SH-SY5Y (cell line): ENCODE measurements around the gene CD58.

ENCODE experiments used
- GATA2 ChIP-seq: IDR thresholded peaks from 2 replicates; pipeline ENCODE4 v1.6.1; 2011; ENCODE audit warnings: mild to moderate bottlenecking, low read depth, low read length
- GATA3 ChIP-seq: IDR thresholded peaks from 2 replicates; pipeline ENCODE4 v1.6.1; 2011; ENCODE audit warnings: low read depth, mild to moderate bottlenecking, low read length, moderate library complexity

The CD58 gene

DNA sequence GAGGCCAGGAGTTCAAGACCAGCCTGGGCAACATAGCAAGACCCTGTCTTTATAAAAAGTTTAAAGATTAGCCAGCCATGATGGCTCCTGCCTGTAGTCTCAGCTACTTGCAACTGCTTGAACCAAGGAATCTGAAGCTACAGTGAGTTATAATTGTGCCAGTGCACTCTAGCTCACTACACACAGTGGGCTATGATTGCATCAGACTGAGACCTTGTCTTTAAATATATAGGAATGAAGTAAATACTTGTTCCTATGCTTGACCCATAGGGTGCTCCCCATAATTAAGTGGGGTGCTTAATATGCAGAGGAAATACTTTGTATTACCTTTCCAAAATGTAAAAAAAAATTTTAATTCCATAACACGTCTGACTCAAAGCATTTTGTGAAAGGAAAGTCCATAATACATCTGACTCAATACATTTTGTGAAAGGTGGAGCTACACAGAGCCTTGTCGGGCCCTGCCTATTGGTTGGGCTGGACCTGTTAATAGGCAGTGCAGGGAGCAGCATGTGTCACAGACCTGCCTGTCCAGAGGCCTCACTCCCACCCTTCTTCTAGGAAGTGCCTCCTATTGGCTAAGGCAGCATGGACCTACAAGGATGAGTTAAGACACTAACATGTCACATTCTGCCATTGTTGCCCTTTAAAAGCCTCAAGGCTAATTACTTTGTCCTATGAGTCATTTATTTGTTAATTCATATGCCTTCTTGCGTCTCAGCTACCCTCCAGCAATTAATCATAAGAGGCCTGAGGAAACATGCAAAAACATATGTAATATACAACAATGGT lies 33.6 kb downstream of the CD58 start:
- TF ChIP-seq GATA2, result no peak
- no peak for TF ChIP-seq GATA3

DNA sequence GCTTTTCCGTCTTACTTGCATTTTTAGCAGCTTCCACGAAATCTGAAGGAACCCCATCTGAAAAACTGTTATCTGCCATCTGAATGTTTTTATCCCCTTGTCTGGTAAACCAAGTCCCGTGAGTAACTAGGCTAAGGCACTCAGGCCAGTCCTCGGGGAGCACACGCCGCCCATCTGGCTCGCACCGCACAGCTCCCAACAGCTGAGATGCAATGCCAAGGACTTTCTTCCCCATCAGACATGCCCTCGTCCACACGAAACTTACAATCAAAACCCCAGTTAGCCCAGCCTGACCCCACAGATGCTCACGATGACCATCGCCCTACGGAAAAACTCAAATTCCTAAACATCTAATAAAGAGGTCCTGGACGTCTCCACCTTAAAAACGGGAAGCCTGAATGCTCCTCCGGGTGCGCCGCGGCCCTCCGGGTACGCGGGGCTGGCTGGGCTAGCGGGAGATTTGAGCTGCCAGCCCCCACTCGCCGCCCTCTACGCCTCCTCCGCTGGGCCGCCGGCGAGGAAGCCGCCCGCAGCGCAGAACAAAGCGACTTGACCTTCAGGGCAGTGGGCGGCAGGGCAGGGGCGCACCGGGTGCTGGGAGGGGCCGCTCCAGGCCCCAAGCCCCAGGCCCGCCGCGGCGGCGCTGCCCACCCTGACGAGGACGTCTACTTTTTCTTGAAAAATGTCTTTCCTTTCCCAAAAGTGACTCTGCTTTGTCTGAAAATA lies 36.6 kb downstream of the CD58 start:
- TF ChIP-seq GATA2, result no peak
- no peak for TF ChIP-seq GATA3

DNA sequence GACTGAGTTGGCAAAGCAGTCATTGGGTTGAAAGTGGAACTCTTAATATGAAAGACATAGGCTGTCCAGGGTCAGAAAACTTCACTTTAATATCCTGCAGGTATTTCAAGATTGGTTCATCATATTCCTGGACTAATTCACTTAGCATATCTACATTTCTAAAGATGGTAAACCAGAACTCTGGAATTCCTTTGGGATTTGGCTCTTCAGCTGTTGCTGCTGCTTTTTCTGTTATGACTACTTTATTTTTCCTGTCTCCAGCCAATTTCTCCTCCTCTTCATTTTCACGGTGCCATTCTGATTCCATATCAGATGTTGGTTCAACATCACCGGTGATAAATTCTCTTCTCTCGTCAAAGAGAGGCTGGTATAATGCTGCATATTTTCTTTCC lies 37.4 kb downstream of the CD58 start:
- TF ChIP-seq GATA3, result no peak
- no peak for TF ChIP-seq GATA2

DNA sequence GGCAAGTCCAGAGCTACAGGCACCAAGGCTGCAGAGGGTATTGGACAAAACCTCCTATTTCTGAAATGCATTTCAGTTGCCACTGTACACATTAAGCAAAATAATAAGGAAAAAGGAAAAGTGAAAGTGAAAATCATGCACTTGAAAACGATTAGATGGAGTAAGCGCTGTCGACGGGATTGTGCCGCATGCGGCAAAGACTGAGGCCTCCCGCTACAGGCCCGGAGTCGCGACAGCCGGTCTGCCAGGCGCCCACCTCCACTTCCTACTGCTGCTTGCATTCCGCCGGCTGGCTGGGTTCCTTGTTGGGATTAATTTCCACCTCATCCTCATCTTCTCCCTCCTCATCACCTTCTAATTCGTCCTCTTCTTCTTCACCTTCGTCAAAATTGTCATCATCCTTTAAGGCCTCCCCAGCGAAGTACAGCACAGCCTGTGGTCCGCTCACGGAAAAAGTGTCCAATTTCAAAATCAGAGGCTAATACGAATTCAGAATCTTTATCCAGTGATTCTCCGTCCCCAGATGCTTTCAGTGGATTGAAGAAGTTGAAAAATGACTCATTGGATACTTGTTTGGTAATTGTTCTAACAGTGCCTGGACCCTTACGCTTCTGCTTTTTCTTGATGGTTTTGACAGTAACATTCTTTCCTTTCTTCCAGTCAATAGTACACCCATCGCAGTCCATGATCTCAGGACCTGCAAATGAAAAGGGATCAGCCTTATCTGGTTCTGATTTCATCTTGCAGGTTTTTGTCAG lies 38.0 kb downstream of the CD58 start:
- TF ChIP-seq GATA3 (no peak), GATA2 (no peak)

DNA sequence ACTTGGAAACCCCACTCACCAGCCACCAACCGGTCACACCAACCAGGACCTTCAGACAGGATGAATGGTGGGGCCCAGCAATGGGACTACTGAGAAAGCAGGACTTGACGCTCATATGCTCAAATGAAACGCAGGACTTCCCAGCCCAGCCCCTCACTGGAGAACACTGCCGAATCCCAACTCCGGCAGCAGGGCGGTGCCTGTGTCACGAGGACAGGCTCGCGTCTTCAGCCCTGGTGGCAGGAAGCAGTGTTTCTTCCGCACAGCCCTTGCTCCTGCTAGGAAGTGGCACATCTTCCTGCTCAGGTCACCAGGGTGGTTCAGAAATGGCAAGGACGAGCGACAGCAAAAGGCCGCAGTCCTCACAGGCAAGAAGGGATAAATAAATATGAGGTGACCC lies 38.9 kb downstream of the CD58 start:
- TF ChIP-seq GATA2, result no peak

DNA sequence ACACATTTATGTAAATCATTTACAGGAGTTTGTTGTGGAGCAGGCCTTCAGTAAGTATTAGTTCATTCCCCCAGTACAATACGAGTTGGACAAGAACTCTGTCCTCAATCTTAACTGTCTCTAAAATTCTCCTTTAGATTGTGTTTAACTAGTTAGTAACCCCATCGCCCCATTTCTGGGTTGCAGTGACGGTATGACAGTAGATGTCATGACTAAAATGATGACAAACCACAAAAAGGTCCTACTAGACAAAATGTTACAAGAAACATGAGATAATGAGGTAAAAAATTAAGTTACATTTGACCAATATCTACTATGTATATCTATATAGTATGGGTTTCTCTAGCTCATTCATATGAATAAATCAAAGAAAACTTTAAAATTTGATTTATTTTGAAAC lies 41.1 kb downstream of the CD58 start:
- TF ChIP-seq GATA2, result no peak
- TF ChIP-seq GATA3, result no peak

DNA sequence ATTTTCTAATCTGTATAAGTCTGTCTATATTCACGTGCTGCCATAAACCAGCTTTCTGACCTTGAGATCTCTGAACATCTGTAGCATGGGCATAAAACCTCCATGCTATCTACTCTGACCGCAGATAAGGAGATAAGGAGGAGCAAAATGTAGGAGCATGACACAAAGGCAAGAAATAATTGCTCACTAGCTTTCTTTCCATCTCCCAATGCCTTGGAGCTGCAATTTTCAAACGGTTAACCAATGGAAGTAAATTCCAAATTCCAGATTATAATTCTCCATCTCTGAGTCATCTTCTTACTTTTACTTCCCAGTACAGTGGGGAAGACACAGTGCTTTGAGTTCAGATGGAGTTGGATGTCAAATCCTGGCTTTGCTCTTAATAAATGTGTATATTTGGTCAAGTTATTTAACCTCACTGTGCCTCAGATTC lies 41.6 kb downstream of the CD58 start:
- TF ChIP-seq GATA3 (no peak), GATA2 (no peak)

DNA sequence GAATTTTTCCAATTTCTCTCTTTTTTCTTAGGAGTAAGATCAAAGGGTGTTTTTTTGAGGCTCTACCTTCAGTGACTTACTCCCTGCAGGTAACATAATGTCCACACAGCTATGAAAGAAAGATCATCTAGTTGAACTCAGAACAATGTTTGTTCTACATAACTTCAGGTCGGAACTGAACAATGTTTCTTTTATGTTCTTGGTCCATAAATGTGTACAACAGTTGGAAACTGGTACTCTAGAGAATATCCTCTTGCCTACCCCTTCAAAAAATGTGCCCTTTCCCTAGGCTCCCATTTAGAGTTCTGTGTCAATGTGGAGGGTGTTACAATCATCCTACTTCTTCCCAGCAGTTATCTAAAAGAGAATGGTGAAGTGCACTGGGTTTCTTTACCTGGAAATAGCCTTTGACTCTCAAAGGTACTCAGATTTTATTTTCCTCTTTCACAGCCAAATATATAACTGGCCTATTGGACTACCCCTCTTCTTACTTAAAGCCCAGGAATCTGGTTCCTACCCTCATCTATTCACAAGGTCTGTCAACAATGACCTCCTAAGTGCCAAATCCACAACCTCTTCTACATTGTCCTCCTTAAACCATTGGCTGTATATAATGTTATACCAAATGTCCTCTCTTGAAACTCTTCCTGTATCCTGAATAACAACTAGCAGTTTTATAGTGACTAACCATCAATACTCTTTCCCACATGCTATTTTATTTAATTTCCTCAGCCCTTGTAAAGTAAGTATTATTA lies 42.3 kb downstream of the CD58 start:
- TF ChIP-seq GATA3 (no peak), GATA2 (no peak)

DNA sequence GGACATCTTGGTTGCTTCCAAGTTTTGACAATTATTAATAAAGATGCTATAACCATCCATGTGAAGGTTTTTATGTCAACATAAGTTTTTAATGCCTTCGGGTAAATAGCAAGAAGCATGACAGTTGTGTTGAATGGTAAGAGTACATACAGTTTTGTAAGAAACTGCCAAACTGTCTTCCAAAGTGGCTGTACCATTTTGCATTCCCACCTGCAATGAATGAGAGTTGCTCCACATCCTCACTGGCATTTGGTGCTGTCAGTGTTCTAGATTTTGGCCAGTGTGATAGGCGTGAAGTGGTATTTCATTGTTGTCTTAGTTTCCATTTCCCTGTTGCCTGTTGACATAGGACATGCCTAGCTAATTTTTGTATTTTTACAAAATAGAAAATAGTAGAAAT lies 45.4 kb downstream of the CD58 start:
- no peak for TF ChIP-seq GATA3
- no peak for TF ChIP-seq GATA2

DNA sequence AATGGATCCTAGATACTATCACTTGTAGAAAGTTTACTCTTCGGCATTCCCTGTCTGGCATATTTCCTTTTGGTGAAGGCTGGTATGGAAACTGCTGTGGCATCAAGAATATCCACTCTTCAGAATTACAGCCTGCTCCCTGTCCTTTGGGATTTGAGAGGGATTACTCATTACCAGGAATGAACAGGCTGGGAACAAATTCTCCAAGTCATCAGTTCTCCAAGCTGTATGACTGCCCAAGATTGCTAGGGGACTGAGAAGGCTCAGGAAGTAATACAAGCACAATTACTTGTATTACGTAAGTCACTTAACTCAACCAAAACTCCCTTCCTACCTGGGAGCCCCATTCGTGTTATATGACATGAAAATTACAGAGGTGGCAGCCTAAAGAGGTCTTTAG lies 49.6 kb downstream of the CD58 start:
- no peak for TF ChIP-seq GATA3
- no peak for TF ChIP-seq GATA2

DNA sequence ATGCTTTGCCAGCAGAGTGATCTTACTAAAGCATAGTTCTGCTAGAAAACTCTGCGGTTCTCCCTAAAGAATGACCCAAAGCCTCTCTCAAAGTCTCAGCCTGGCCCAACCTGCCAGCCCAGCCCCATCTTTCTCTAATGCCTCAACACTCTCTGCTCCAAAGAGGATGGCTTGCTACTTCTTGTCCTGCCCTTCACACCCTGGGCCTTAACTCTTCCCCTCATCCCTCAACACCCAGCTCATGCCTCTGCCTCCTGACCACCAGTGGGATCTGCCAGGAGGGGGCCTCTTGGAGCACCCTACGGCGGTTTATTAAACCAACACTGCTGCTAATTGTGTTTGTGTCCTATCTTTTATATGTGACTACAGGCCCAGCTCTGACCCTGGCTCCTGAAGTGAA lies 52.4 kb downstream of the CD58 start:
- no peak for TF ChIP-seq GATA2
- TF ChIP-seq GATA3, result no peak

DNA sequence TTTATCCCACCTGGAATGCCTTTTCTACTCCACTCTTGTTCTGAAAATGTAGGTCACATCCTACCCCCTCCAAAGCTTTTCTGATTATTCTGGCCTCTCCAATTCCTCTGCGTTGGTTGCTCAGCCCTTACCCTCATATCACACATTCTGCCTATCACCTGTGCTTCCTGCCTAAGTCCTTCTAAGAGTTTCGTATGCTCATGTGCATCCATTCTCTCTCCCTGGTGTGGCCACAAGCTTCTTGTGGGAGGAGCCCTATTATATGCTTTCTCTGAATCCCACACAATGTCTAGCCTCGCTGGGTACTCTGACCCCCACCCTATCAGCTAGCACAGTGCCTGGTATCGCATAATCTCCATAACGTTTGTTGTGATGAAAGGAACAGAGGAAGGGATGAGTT lies 54.2 kb downstream of the CD58 start:
- TF ChIP-seq GATA3, result no peak
- no peak for TF ChIP-seq GATA2

DNA sequence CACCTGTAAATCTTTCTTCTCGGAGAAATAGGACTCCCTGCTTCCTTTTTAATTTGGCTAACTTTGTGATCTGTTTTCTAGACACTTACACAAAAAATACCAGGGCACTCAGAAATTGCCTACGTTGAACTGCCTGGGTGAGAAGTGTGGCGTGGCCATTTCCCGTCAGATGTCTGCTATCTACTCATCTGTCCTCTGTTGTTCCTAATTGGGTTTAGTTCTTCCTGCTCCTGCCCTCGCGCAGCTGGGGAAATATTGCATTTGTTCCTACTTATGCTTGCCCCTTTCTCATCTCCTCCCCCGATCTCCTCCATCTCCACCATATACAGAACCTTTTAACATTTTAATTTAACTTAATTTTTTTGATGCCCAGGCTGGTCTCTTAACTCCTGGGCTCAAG lies 55.1 kb downstream of the CD58 start:
- peak; percentile 94 for TF ChIP-seq GATA2
- peak; percentile 84 for TF ChIP-seq GATA3
